Measurements from ENCODE around the gene TMTC2. TPM values are rescaled to one million over a fixed set of nuclear protein-coding genes. Genes with fewer than 3 reads are reported as not detected.

The TMTC2 gene
- total RNA-seq, 1 experiment from 2014 or later, result 2.4 TPM

GRCh38 chr12:83132360-83132759 is 445.7 kb downstream of the TMTC2 start:
- DNase-seq (ENCODE audit: low spot score), result no peak

- DNase-seq (ENCODE audit: low spot score), result no peak
These were observed 449.7 kb downstream of the TMTC2 start for GRCh38 chr12:83136411-83136810.

- DNase-seq (ENCODE audit: low spot score), result no peak
These were observed 453.4 kb downstream of the TMTC2 start for GRCh38 chr12:83140135-83140534.

GRCh38 chr12:83141460-83141994 is 454.8 kb downstream of the TMTC2 start:
- DNase-seq (ENCODE audit: low spot score), result no peak

- no peak for DNase-seq (ENCODE audit: low spot score)
These were observed 456.2 kb downstream of the TMTC2 start for GRCh38 chr12:83142914-83143313.

GRCh38 chr12:83143950-83144349 is 457.2 kb downstream of the TMTC2 start:
- DNase-seq (ENCODE audit: low spot score), result no peak

- DNase-seq (ENCODE audit: low spot score), result no peak
These were observed 458.7 kb downstream of the TMTC2 start for GRCh38 chr12:83145325-83145840.

- DNase-seq (ENCODE audit: low spot score), result no peak
These were observed 460.6 kb downstream of the TMTC2 start for GRCh38 chr12:83147341-83147740.

- no peak for DNase-seq (ENCODE audit: low spot score)
These were observed 463.3 kb downstream of the TMTC2 start for GRCh38 chr12:83149987-83150386.

- no peak for DNase-seq (ENCODE audit: low spot score)
These were observed 463.9 kb downstream of the TMTC2 start for GRCh38 chr12:83150465-83151189.

GRCh38 chr12:83153177-83153576 is 466.5 kb downstream of the TMTC2 start:
- DNase-seq (ENCODE audit: low spot score), result no peak

GRCh38 chr12:83156815-83157214 is 470.1 kb downstream of the TMTC2 start:
- no peak for DNase-seq (ENCODE audit: low spot score)

- DNase-seq (ENCODE audit: low spot score), result no peak
These were observed 470.9 kb downstream of the TMTC2 start for GRCh38 chr12:83157604-83158003.

- DNase-seq (ENCODE audit: low spot score), result no peak
These were observed 472.0 kb downstream of the TMTC2 start for GRCh38 chr12:83158613-83159207.

GRCh38 chr12:83161456-83161855 is 474.8 kb downstream of the TMTC2 start:
- no peak for DNase-seq (ENCODE audit: low spot score)

- no peak for DNase-seq (ENCODE audit: low spot score)
These were observed 482.0 kb downstream of the TMTC2 start for GRCh38 chr12:83168751-83169150.

- no peak for DNase-seq (ENCODE audit: low spot score)
These were observed 485.7 kb downstream of the TMTC2 start for GRCh38 chr12:83172441-83172840.

GRCh38 chr12:83172866-83173649 is 486.4 kb downstream of the TMTC2 start:
- DNase-seq (ENCODE audit: low spot score), result no peak

- no peak for DNase-seq (ENCODE audit: low spot score)
These were observed 493.3 kb downstream of the TMTC2 start for GRCh38 chr12:83179999-83180398.

GRCh38 chr12:83181074-83181473 is 494.4 kb downstream of the TMTC2 start:
- DNase-seq (ENCODE audit: low spot score), result no peak

- no peak for DNase-seq (ENCODE audit: low spot score)
These were observed 496.4 kb downstream of the TMTC2 start for GRCh38 chr12:83183132-83183531.

Measured in A172 (cell line).